HG02973 (cell line): ENCODE measurements around the gene CD33.

Experiments
- ATAC-seq: cut with Tn5 transposase; IDR thresholded peaks from one replicate; pipeline ENCODE4 v1.9.1; 2021; ENCODE audit warnings: moderate library complexity; ENCODE audit not compliant: unreplicated experiment

Gene CD33

GRCh38 chr19:51258165-51259160, 33.6 kb downstream of the CD33 start:
- ATAC-seq = no peak

- ATAC-seq = no peak
Measured at GRCh38 chr19:51259348-51260245, 34.7 kb downstream of the CD33 start.

GRCh38 chr19:51263808-51264207, 38.9 kb downstream of the CD33 start:
- ATAC-seq = no peak

- no peak for ATAC-seq
Measured at GRCh38 chr19:51271067-51271466, 46.2 kb downstream of the CD33 start.

GRCh38 chr19:51272183-51272810, 47.4 kb downstream of the CD33 start:
- ATAC-seq = no peak

- ATAC-seq = no peak
Measured at GRCh38 chr19:51274049-51274770, 49.3 kb downstream of the CD33 start.

GRCh38 chr19:51277112-51277511, 52.2 kb downstream of the CD33 start:
- ATAC-seq = no peak

DNA sequence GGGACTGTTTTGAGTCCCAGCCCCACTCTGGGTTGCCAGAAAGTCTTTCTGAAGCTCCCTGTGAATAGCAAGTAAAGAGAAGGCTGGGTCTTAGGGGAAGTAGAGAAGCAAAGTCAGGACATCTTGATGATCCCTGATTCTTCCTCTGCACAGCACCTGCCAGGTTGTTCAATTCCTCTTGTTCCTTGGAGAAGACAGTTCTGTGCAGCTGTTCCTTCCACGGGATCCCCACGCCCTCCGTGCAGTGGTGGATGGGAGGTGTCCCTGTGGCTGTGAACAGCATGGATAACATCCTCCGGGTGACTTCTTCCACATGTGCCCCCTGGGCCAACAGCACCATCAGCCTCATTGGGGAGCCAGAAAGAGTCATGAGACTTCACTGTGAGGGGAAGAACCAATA, 57.5 kb downstream of the CD33 start:
- no peak for ATAC-seq

GRCh38 chr19:51285682-51286081, 60.8 kb downstream of the CD33 start:
- no peak for ATAC-seq
